Fibroblast of mammary gland (primary cell): ENCODE measurements around the gene RAB30.

Source experiments
- DNase-seq: peaks from one replicate; pipeline ENCODE4 v3.0.0-alpha.2; 2010; ENCODE audit warnings: low read depth
- H3K4me3 ChIP-seq: 2 replicates; pipeline ENCODE4 v1.5.1; 2011; ENCODE audit warnings: low read depth, mild to moderate bottlenecking, low read length, moderate library complexity; ENCODE audit not compliant: control insufficient read depth
- CTCF ChIP-seq: conservative IDR thresholded peaks from 2 replicates; pipeline ENCODE4 v1.5.1; 2011; ENCODE audit warnings: low read depth, low read length, inconsistent platforms; ENCODE audit not compliant: control insufficient read depth, insufficient read depth

RAB30 gene

GRCh38 chr11:82995235-82995634, 76.5 kb downstream of the RAB30 start:
- no peak overlapping the region for H3K4me3 ChIP-seq
- no peak for TF ChIP-seq CTCF
- DNase-seq: peak; percentile 28

DNA sequence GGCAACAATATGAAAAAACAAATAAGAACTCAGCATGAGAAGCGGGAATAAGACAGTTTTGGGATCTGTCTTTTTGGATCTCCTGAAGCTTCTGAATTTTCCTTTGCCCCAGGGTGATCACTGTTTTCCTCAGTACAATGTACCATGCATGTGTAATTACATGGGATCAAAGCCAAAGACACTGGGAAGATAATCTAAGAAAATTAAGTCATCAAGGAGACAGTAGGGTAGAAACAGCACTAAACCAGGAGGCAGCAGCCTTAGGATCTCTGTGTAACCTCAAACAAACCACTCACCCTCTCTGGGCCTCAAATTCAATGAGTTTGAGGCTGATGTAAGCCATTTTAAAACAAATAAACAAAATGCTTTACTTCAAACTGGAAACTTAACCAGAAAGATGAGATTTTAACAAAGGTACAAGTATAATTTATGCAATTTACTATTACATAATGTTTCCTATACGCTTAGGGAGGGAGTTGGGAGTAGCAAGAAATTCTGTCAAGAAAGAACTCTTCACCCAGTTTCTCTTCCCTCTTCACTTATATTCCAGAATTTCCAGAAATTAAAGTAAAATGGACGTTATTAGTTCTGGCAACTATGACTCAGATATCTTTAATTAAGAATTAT, 77.0 kb downstream of the RAB30 start:
- DNase-seq: peak; percentile 45
- TF ChIP-seq CTCF: no peak
- no peak overlapping the region for H3K4me3 ChIP-seq

DNA sequence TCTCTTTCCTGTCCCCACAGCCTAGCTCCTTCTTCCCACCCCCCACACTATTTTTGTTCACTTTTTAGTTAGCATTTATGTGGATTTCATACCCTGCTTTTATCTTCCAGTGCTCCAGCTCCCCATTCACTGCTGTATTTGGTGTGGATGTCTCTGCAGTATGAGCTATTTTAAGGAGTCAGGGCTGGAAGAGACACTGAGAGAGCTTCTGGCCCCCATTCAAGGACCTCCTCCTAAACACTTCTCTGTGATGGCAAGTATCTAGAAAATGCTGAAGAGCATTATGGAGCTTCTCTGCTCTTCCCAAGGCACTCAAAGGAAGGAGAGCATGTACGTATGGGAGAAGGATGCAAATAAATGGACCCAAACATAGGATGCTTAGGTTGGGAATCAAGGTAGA, 79.5 kb downstream of the RAB30 start:
- TF ChIP-seq CTCF: no peak
- H3K4me3 ChIP-seq: no peak overlapping the region
- no peak for DNase-seq

- H3K4me3 ChIP-seq: no peak overlapping the region
- no peak for TF ChIP-seq CTCF
- DNase-seq: no peak
Observed at GRCh38 chr11:82989628-82990404, 81.9 kb downstream of the RAB30 start.

DNA sequence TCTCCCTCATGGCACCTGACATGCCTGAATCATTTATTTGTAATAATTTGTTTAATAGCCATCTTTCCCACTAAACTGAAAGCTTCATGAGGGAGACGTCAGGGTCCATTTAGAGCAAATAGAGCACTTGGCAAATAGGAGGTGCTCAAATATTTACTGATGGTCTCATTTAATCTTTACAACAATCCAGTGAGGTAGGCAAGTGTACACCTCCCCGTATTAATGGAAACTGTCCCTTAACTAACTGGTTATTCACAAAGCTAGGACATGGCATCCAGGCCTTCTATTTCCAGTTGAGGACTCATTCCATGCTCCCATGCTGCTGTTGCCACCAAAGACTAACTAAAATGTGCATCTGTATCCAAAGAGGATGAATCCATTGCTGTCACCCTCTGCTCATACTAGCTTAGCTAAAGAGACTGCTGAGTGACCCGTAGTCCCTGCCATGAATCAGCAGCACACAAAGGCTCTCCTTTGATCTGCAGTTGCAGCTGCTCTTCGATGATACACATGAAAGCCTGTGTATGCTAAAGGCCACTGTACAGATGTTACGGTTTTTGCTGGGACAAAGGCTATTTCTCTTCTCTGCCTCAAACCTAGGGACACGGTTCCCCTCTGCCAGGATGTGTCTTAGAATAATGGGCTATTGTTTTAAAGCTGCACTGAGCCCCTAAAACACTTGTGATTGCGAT, 82.6 kb downstream of the RAB30 start:
- TF ChIP-seq CTCF: no peak
- DNase-seq: no peak
- no peak overlapping the region for H3K4me3 ChIP-seq

DNA sequence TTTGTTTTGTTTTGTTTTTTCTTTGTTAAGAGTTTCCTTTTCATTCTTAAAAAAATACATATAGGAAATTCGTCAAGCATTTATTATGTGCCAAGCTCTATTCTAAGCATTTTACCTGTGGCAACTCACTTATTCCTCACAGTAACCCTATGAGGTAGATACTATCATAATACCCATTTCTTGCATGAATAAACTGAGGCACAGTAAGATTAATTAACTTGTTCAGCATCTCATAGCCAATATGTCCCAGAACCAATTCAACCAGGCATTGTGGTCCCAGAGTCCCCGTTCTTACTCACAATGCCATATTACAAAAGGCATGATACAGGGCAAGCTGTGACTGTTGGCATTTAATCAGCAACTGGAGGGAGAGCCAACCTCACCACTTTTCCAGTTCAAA, 83.7 kb downstream of the RAB30 start:
- no peak for TF ChIP-seq CTCF
- no peak for DNase-seq
- no peak overlapping the region for H3K4me3 ChIP-seq
